Endothelial cell of umbilical vein (primary cell): ENCODE data around the gene MCL1. TPM values are rescaled to one million over a fixed set of nuclear protein-coding genes. Genes with fewer than 3 reads are reported as not detected.

Experiments used
- BruUV-seq: library from RNA; stranded (reverse); fragments of 400-500 nt; replicated peaks from 2 replicates; lab custom pipeline; 2021; lab: Mats Ljungman, UMichigan
- CTCF ChIA-PET: fragments of 300-600, 350-600 bp; sonication (Branson Sonifier 250); formaldehyde crosslinking; loops from one replicate; lab custom pipeline; 2021; ENCODE audit warnings: antibody characterized with exemption, inconsistent platforms; lab: Charles Lee
- POLR2A ChIA-PET: fragments of 300-600, 350-600 bp; sonication (Branson Sonifier 250); formaldehyde crosslinking; loops from one replicate; lab custom pipeline; 2021; ENCODE audit warnings: antibody characterized with exemption, inconsistent platforms; lab: Charles Lee
- DNase-seq: peaks from one replicate; pipeline ENCODE4 v3.0.0-alpha.2; 2011; ENCODE audit warnings: low read depth, low spot score
- FAIRE-seq: peaks from 2 replicates; lab custom pipeline; 2011; peaks lifted over from hg19 to GRCh38; lab: Jason Lieb, UNC
- H2AFZ ChIP-seq: 2 replicates; pipeline ENCODE4 v1.6.0; 2012; ENCODE audit warnings: low read depth, low read length, control low read depth, inconsistent platforms
- H3K27ac ChIP-seq: 2 replicates; pipeline ENCODE4 v1.5.1; 2011; ENCODE audit warnings: low read depth, mild to moderate bottlenecking, control low read depth, low read length, moderate library complexity; ENCODE audit not compliant: insufficient read depth
- H3K27me3 ChIP-seq, 2 experiments: 2 replicates each; pipeline versions ENCODE4 v1.6.0 to v1.6.1; 2011; ENCODE audit warnings: low read length in 2 of 2, mixed read lengths in 1 of 2; ENCODE audit not compliant: control insufficient read depth in 2 of 2, insufficient read depth in 2 of 2
- H3K36me3 ChIP-seq, 2 experiments: 2 replicates in 1 of 2; 3 replicates in 1 of 2; pipeline ENCODE4 v1.5.1; 2011; ENCODE audit warnings: low read length in 2 of 2, mild to moderate bottlenecking in 1 of 2, moderate library complexity in 1 of 2; ENCODE audit not compliant: control insufficient read depth in 2 of 2, insufficient read depth in 2 of 2; ENCODE audit errors: extremely low read depth in 1 of 2
- H3K4me1 ChIP-seq: 3 replicates; pipeline ENCODE4 v1.5.1; 2011; ENCODE audit warnings: mild to moderate bottlenecking, low read length; ENCODE audit not compliant: control insufficient read depth, insufficient read depth; ENCODE audit errors: extremely low read depth
- H3K4me2 ChIP-seq: 2 replicates; pipeline ENCODE4 v1.6.1; 2011; ENCODE audit warnings: low read length, control low read depth, mixed read lengths; ENCODE audit not compliant: insufficient read depth
- H3K4me3 ChIP-seq, 3 experiments: fragments of 200-600 bp in 1 of 3; sonication (generic), shearing (Covaris generic) in 1 of 3; replicated peaks in 1 of 3; 2 replicates each; pipeline ENCODE4 v1.5.1; 2011 to 2016; ENCODE audit warnings: control low read depth in 3 of 3, low read length in 3 of 3, mild to moderate bottlenecking in 2 of 3, inconsistent platforms in 1 of 3, low read depth in 1 of 3, moderate library complexity in 1 of 3; ENCODE audit not compliant: insufficient read depth in 1 of 3
- H3K79me2 ChIP-seq: 2 replicates; pipeline ENCODE4 v1.6.0; 2012; ENCODE audit warnings: low read length, inconsistent platforms; ENCODE audit not compliant: control insufficient read depth, insufficient read depth
- H3K9ac ChIP-seq: replicated peaks from 2 replicates; pipeline ENCODE3; 2011; ENCODE audit warnings: low read length, control low read depth; ENCODE audit not compliant: insufficient read depth; ENCODE audit errors: extremely low read depth
- H3K9me1 ChIP-seq: replicated peaks from 3 replicates; pipeline ENCODE4 v1.6.0; 2011; ENCODE audit warnings: mild to moderate bottlenecking, low read length; ENCODE audit not compliant: control insufficient read depth, insufficient read depth; ENCODE audit errors: extremely low read depth
- H3K9me3 ChIP-seq: replicated peaks from 2 replicates; pipeline ENCODE4 v1.5.1; 2012; ENCODE audit warnings: low read length, inconsistent platforms; ENCODE audit not compliant: control insufficient read depth, insufficient read depth
- H4K20me1 ChIP-seq: replicated peaks from 2 replicates; pipeline ENCODE3; 2011; ENCODE audit warnings: mild to moderate bottlenecking, low read length; ENCODE audit not compliant: control insufficient read depth, insufficient read depth; ENCODE audit errors: extremely low read depth
- EZH2 ChIP-seq: IDR thresholded peaks from 2 replicates; pipeline ENCODE4 v1.6.1; 2012; ENCODE audit warnings: borderline replicate concordance, low read depth, mild to moderate bottlenecking, moderate library complexity, low read length, inconsistent platforms; ENCODE audit not compliant: severe bottlenecking
- FOS ChIP-seq: IDR thresholded peaks from 2 replicates; pipeline ENCODE4 v1.6.1; 2011; ENCODE audit warnings: mild to moderate bottlenecking, low read length, moderate library complexity, borderline replicate concordance; ENCODE audit not compliant: insufficient read depth
- GATA2 ChIP-seq: IDR thresholded peaks from 2 replicates; pipeline ENCODE4 v1.7.0; 2011; ENCODE audit warnings: low read depth, mild to moderate bottlenecking, moderate library complexity, mixed read lengths, low read length; ENCODE audit not compliant: insufficient read length, insufficient read depth
- JUN ChIP-seq: IDR thresholded peaks from 2 replicates; pipeline ENCODE4 v1.6.1; 2011; ENCODE audit warnings: borderline replicate concordance, low read depth; ENCODE audit not compliant: insufficient read length, insufficient read depth
- MYC ChIP-seq: IDR thresholded peaks from one replicate; pipeline ENCODE4 v1.6.1; 2011; ENCODE audit warnings: mild to moderate bottlenecking, low read depth, low read length
- POLR2A ChIP-seq: IDR thresholded peaks from 2 replicates; pipeline ENCODE4 v1.6.1; 2012; ENCODE audit warnings: low read depth, mild to moderate bottlenecking, control low read depth, low read length
- POLR2AphosphoS5 ChIP-seq: IDR thresholded peaks from 2 replicates; pipeline ENCODE4 v1.6.1; 2012; ENCODE audit warnings: low read depth, mild to moderate bottlenecking, control low read depth, low read length, moderate library complexity; ENCODE audit not compliant: insufficient read depth
- dilution Hi-C: fragments of 300-500 bp; cut with MboI; formaldehyde crosslinking; loops from one replicate; pipeline ENCODE4 v1.15.0; 2019; ENCODE audit warnings: low sequenced_read_pairs; ENCODE audit not compliant: extremely low pct_ligation_motif_present
- intact Hi-C: fragments of 100-400 bp; cut with micrococcal nuclease; formaldehyde crosslinking; loops from one replicate; pipeline ENCODE4 v1.10.0; 2022
- polyA plus RNA-seq, 4 experiments: library from polyadenylated mRNA; depleted of rRNA in 3 of 4; stranded (reverse) in 3 of 4; unstranded in 1 of 4; fragments of >200 nt; gene quantifications; 2 replicates each; pipeline versions ENCODE4 v1.2.1 to v1.2.3, GENCODE V29; 2011 to 2012; ENCODE audit warnings: missing spikeins in 1 of 4
- total RNA-seq: library from RNA; stranded (reverse); gene quantifications from 2 replicates; pipeline ENCODE4 v1.2.3, GENCODE V29; 2021
- TF ChIP-seq, protein P1 (sequence below), 2 donors: IDR thresholded peaks; 1 replicate in 1 of 2; 2 replicates in 1 of 2; pipeline ENCODE4 v1.5.1; 2011; ENCODE audit warnings: low read length in 2 of 2, mild to moderate bottlenecking in 2 of 2, moderate library complexity in 2 of 2, control low read depth in 1 of 2, inconsistent platforms in 1 of 2, low read depth in 1 of 2; ENCODE audit not compliant: insufficient read depth in 1 of 2; ENCODE audit errors: extremely low read depth in 1 of 2
- TF ChIP-seq, protein P2 (sequence below): IDR thresholded peaks from 2 replicates; pipeline ENCODE4 v1.6.1; 2011; ENCODE audit not compliant: insufficient read depth, insufficient read length

The MCL1 gene
- total and polyA plus RNA-seq, 2 donors (not counting 3 experiments of a cell fraction or from before 2014, with no cell fraction given): 87.3 to 186 TPM

GRCh38 chr1:150555971-150556865 is 23.2 kb downstream of the MCL1 start:
- Histone ChIP-seq H3K4me1 (peaks cover 39% of the 10 kb centered on the region), H3K9ac (no peak overlapping the region), H3K4me3 (no peak overlapping the region), H3K79me2 (peaks cover 4% of the 10 kb centered on the region), H3K27ac (no peak overlapping the region), H3K9me1 (no peaks in the 10 kb centered on the region), H3K4me2 (no peak overlapping the region), H2AFZ (no peak overlapping the region), H4K20me1 (no peaks in the 10 kb centered on the region), H3K27me3 (no peaks in the 10 kb centered on the region), H3K36me3 (peaks cover 0 to 4% of the 10 kb centered on the region in 2 experiments), H3K9me3 (no peaks in the 10 kb centered on the region)
- ChIA-PET CTCF (no interaction called here), POLR2A (interaction anchor here (0.7 kb wide), 1 partner anchor 21 kb away, joined by 3 read pairs; no protein-coding TSS in a partner anchor)
- no TSS peak for BruUV-seq
- TF ChIP-seq POLR2A (no peak), MYC (no peak), JUN (no peak), FOS (no peak), POLR2AphosphoS5 (no peak), EZH2 (no peak), GATA2 (no peak)
- TF ChIP-seq, protein P1, sequence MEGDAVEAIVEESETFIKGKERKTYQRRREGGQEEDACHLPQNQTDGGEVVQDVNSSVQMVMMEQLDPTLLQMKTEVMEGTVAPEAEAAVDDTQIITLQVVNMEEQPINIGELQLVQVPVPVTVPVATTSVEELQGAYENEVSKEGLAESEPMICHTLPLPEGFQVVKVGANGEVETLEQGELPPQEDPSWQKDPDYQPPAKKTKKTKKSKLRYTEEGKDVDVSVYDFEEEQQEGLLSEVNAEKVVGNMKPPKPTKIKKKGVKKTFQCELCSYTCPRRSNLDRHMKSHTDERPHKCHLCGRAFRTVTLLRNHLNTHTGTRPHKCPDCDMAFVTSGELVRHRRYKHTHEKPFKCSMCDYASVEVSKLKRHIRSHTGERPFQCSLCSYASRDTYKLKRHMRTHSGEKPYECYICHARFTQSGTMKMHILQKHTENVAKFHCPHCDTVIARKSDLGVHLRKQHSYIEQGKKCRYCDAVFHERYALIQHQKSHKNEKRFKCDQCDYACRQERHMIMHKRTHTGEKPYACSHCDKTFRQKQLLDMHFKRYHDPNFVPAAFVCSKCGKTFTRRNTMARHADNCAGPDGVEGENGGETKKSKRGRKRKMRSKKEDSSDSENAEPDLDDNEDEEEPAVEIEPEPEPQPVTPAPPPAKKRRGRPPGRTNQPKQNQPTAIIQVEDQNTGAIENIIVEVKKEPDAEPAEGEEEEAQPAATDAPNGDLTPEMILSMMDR (IDR thresholded peaks at IDR 0.05; ENCODE audit: extremely low read depth in 1 of 2, insufficient read depth in 1 of 2, low read depth in 1 of 2, low read length in 2 of 2): no peak
- TF ChIP-seq, protein P2, sequence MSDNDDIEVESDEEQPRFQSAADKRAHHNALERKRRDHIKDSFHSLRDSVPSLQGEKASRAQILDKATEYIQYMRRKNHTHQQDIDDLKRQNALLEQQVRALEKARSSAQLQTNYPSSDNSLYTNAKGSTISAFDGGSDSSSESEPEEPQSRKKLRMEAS: no peak
- FAIRE-seq (no peak), DNase-seq (no peak)
- dilution Hi-C loops: no loop called here
- intact Hi-C loops: no loop called here
